ENCODE results near the gene SLC39A11. TPM values are rescaled to one million over a fixed set of nuclear protein-coding genes. Genes with fewer than 3 reads are reported as not detected.
A peak's percentile ranks its signal among the peaks of the same experiment; 100 is the strongest.

SLC39A11 gene, protein sequence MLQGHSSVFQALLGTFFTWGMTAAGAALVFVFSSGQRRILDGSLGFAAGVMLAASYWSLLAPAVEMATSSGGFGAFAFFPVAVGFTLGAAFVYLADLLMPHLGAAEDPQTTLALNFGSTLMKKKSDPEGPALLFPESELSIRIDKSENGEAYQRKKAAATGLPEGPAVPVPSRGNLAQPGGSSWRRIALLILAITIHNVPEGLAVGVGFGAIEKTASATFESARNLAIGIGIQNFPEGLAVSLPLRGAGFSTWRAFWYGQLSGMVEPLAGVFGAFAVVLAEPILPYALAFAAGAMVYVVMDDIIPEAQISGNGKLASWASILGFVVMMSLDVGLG
- total RNA-seq (2021; ENCODE audit: unreplicated experiment) (56.1 TPM), Bru-seq, nascent RNA (percentile 74 among the genes with signal in this experiment), BruChase-seq, experiment 1, labeled RNA remaining after a 2-hour chase (percentile 69 among the genes with signal in this experiment), BruChase-seq, experiment 2, labeled RNA remaining after a 6-hour chase (percentile 73 among the genes with signal in this experiment)
- polyA plus RNA-seq (2012; ENCODE audit: insufficient read length): 31.5 TPM
- long read RNA-seq, transcript SLC39A11-201 (10 exons, 2,737 nt): major isoform, 18 of 59 reads
- long read RNA-seq, transcript SLC39A11-202 (10 exons, 2,752 nt): minor isoform, 7 of 59 reads
- long read RNA-seq, partial matches to known transcripts: 6 of 59 reads
- long read RNA-seq, other reads (novel, unspliced or antisense): 27 of 59 reads

DNA sequence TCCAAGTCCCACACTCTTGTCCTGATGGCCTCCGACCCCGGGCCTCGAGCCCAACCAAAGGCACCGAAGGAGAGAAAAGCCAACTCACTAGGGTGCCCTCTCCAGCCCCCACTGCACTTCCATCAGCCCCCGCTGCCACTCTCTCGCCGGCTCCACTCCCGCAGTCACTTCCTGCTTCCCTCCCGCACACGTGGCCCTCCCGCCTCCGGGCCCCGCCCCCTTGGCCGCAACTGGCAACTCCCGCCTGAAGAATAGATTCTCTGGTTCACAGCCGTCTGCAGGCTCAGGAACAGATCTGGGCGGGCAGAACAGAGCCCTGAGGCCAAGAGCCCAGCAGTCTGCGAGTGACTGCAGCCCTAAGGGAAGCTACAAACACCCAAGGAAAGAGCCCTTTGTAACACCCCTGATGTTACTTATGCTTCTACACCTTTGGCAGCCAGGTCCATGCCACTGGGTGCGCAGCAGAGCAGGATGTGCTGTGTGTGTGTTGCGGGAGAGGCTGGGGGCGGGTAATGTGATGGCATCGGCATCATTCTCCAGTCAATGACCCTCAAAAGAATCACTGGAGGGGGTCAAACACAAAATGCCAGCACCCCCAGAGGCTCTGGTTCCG, at the start of gene SLC39A11:
SLC39A11 (minus strand) TSS at position 166 of the 613 bp plus-strand sequence. CDS start 3,924 bp downstream, outside the sequence.
- Histone ChIP-seq H3K27ac (ENCODE audit: low read length) (peak within 1 kb of the TSS; percentile 84), H3K4me3 (ENCODE audit: low read depth in 2 of 2, low read length in 2 of 2) (peak within 1 kb of the TSS; percentile 62 to 80), H3K4me1 (ENCODE audit: control insufficient read depth, insufficient read depth, low read length) (peaks cover 21% of the 10 kb centered on the region), H3K9me3 (ENCODE audit: control insufficient read depth, insufficient read depth, low read depth, low read length) (no peaks in the 10 kb centered on the region), H3K27me3 (ENCODE audit: control insufficient read depth, insufficient read depth, low read length) (no peaks in the 10 kb centered on the region), H3K36me3 (ENCODE audit: control insufficient read depth, insufficient read depth, low read length) (no peaks in the 10 kb centered on the region; the same call in 1 of the 2 replicates)
- TF ChIP-seq, protein P1, sequence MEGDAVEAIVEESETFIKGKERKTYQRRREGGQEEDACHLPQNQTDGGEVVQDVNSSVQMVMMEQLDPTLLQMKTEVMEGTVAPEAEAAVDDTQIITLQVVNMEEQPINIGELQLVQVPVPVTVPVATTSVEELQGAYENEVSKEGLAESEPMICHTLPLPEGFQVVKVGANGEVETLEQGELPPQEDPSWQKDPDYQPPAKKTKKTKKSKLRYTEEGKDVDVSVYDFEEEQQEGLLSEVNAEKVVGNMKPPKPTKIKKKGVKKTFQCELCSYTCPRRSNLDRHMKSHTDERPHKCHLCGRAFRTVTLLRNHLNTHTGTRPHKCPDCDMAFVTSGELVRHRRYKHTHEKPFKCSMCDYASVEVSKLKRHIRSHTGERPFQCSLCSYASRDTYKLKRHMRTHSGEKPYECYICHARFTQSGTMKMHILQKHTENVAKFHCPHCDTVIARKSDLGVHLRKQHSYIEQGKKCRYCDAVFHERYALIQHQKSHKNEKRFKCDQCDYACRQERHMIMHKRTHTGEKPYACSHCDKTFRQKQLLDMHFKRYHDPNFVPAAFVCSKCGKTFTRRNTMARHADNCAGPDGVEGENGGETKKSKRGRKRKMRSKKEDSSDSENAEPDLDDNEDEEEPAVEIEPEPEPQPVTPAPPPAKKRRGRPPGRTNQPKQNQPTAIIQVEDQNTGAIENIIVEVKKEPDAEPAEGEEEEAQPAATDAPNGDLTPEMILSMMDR (IDR thresholded peaks at IDR 0.05): no peak
- TF ChIP-seq SIN3A (IDR thresholded peaks at IDR 0.05; ENCODE audit: borderline replicate concordance, insufficient read depth, low read depth, low read length) (peak; percentile 94; the same call in 1 of the 2 replicates), TCF7L2 (IDR thresholded peaks at IDR 0.05; ENCODE audit: low read depth, low read length) (no peak), POLR2AphosphoS5 (IDR thresholded peaks at IDR 0.05; ENCODE audit: low read depth, low read length) (peak; percentile 91)
- TF ChIP-seq, protein P2, sequence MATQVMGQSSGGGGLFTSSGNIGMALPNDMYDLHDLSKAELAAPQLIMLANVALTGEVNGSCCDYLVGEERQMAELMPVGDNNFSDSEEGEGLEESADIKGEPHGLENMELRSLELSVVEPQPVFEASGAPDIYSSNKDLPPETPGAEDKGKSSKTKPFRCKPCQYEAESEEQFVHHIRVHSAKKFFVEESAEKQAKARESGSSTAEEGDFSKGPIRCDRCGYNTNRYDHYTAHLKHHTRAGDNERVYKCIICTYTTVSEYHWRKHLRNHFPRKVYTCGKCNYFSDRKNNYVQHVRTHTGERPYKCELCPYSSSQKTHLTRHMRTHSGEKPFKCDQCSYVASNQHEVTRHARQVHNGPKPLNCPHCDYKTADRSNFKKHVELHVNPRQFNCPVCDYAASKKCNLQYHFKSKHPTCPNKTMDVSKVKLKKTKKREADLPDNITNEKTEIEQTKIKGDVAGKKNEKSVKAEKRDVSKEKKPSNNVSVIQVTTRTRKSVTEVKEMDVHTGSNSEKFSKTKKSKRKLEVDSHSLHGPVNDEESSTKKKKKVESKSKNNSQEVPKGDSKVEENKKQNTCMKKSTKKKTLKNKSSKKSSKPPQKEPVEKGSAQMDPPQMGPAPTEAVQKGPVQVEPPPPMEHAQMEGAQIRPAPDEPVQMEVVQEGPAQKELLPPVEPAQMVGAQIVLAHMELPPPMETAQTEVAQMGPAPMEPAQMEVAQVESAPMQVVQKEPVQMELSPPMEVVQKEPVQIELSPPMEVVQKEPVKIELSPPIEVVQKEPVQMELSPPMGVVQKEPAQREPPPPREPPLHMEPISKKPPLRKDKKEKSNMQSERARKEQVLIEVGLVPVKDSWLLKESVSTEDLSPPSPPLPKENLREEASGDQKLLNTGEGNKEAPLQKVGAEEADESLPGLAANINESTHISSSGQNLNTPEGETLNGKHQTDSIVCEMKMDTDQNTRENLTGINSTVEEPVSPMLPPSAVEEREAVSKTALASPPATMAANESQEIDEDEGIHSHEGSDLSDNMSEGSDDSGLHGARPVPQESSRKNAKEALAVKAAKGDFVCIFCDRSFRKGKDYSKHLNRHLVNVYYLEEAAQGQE (IDR thresholded peaks at IDR 0.05; ENCODE audit: insufficient read depth in 1 of 2, low read depth in 2 of 2, low read length in 1 of 2): no peak
- POLR2A ChIA-PET: no interaction called here
- in situ Hi-C loops (cut with HindIII; ENCODE audit: low pct_unique_long_range_greater_than_20kb, low sequenced_read_pairs): no loop called here
- intact Hi-C loops (cut with micrococcal nuclease; ENCODE audit: unreplicated experiment): loop anchor here (10.0 kb wide), 1 partner anchor 98 kb away; no protein-coding TSS in a partner anchor
- DNase-seq (ENCODE audit: low read depth, low spot score) (peak; percentile 65), ATAC-seq (peak; percentile 98)
- CTCF ChIA-PET: no interaction called here
- no TSS peak for BruUV-seq (replicated peaks)

DNA sequence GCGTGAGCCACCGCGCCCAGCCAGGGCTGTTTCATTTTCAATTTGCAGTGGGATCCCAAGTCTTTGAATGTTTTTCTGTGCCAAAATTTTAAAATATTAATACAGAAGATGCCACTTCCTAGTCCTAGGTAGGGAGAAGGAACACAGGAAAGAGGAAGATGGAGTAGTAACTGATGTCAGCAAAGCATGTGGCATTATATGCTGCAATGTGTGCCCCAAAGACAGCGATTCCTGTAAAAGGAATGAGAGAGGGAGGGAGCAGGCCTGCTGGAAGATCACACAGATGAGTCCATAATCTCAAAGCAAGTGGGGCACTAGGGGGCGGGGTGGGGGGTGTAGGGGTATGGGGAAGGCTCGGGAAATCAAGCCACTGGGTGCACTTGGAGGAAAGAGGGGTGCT, 48.9 kb upstream of the SLC39A11 start:
- ChIA-PET POLR2A (no interaction called here), CTCF (no interaction called here)
- in situ Hi-C loops (cut with HindIII; ENCODE audit: low pct_unique_long_range_greater_than_20kb, low sequenced_read_pairs) (no loop called here), intact Hi-C loops (cut with micrococcal nuclease; ENCODE audit: unreplicated experiment) (no loop called here)
- Histone ChIP-seq H3K4me3 (ENCODE audit: low read depth in 2 of 2, low read length in 2 of 2) (0 out of 4 replicates have a peak overlapping the region, but pooled peaks of 1 of the 2 experiments have one; percentile 8), H3K27ac (ENCODE audit: low read length) (no peak overlapping the region), H3K4me1 (ENCODE audit: control insufficient read depth, insufficient read depth, low read length) (no peaks in the 10 kb centered on the region), H3K27me3 (ENCODE audit: control insufficient read depth, insufficient read depth, low read length) (no peaks in the 10 kb centered on the region), H3K36me3 (ENCODE audit: control insufficient read depth, insufficient read depth, low read length) (no peaks in the 10 kb centered on the region), H3K9me3 (ENCODE audit: control insufficient read depth, insufficient read depth, low read depth, low read length) (no peaks in the 10 kb centered on the region)
- DNase-seq (ENCODE audit: low read depth, low spot score): no peak
- no TSS peak for BruUV-seq (replicated peaks)
- TF ChIP-seq TCF7L2 (IDR thresholded peaks at IDR 0.05; ENCODE audit: low read depth, low read length): no peak
- TF ChIP-seq SIN3A (IDR thresholded peaks at IDR 0.05; ENCODE audit: borderline replicate concordance, insufficient read depth, low read depth, low read length): no peak
- no peak for TF ChIP-seq POLR2AphosphoS5 (IDR thresholded peaks at IDR 0.05; ENCODE audit: low read depth, low read length)
- TF ChIP-seq, protein P1 (IDR thresholded peaks at IDR 0.05): no peak
- TF ChIP-seq, protein P2 (IDR thresholded peaks at IDR 0.05; ENCODE audit: insufficient read depth in 1 of 2, low read depth in 2 of 2, low read length in 1 of 2): no peak
- ATAC-seq: no peak

Data from Panc1 (cell line).